GM20431 (cell line): ENCODE results near the gene ATP10A.

Experiments
- in situ Hi-C: fragments of 300-500 bp; cut with MseI, MboI; formaldehyde crosslinking; loops from one replicate; pipeline ENCODE4 v1.15.0; 2020; ENCODE audit warnings: low sequenced_read_pairs; ENCODE audit not compliant: unreplicated experiment

The ATP10A gene

DNA sequence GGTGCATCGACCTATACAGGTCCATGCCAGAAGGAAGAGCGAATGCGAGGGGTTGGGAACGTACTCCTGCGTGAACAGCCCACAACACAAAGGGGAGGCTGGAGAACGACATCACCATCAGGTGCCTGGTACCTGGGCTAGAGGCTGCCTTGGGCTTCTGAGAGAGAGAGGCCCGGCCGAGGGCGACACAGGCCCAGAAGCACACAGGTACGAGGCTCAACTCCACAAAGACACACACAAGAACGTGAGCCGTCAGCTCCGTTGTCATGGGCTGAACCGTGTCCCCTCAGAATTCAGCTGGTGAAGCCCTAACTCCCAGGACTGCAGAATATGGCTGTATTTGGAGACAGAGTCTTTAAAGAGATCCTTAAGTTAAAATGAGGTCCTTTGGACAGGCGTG is 134.3 kb downstream of the ATP10A start:
- in situ Hi-C loops: no loop called here

DNA sequence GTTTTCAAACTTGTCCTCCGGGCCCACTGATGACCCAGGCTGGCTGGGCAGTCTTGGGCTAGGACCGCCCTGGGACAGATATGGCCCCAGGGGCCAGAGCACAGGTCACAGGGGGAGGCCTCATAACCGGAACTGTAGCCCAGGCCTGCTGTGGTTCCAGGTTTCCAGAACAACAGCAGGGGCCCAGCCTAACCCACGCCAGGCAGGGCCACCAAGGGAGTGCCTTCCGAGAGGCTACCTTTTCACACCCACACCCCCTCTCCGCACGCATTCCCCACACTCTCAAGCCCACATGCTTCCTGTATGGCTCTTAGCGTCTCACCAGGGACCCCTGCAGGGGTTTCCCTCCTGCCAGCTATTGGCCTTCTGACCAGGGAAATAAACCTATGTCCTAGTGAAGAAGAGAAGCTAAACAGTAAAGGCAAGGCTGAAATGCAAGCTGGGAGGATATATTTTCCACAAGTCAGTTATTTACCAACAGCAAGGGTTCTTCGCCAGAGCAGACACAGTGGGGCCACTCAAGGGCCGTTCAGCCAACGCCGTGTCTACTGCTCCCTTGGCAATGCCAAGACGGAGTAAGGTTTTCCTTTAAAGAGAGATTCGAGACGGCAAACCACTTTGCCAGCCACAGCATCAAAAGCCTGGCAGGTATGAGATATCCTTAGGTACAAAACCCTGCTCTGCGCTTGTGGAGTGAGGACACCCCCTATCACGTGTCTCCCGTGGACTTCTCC is 135.1 kb downstream of the ATP10A start:
- in situ Hi-C loops: no loop called here

GRCh38 chr15:25727116-25727515 is 136.0 kb downstream of the ATP10A start:
- in situ Hi-C loops: no loop called here

DNA sequence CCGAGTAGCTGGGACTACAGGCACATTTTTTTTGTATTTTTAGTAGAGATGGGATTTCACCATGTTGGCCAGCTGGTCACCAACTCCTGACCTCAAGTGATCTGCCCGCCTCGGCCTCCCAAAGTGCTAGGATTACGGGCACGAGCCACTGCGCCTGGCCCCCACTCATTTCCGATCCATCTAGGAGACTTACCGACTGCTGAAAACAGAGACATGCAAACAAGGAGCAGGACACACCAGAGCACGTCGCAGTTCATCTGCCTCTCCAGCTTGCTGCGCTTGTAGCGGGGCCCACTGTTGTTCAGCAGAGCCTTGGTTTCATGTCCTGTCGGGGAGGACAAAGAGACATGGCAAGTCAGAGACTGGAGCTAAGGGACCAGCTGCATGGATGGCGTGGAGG is 137.4 kb downstream of the ATP10A start:
- in situ Hi-C loops: no loop called here

DNA sequence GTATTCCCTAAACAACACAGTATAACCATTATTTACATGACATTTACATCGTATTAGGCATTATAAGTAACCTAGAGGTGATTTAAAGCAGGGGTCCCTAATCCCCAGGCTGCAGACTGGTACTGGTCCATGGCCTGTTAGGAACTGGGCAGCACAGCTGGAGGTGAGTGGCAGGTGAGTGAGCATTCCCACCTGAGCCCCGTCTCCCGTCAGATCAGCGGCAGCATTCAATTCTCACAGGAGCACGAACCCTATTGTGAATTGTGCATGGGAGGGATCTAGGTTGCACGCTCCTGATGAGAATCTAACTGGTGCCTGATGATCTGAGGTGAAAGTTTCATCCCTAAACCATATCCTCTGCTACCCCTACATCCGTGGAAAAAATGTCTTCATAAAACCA is 138.2 kb downstream of the ATP10A start:
- in situ Hi-C loops: no loop called here

- in situ Hi-C loops: no loop called here
These were observed 141.5 kb downstream of the ATP10A start for GRCh38 chr15:25721605-25721955.

DNA sequence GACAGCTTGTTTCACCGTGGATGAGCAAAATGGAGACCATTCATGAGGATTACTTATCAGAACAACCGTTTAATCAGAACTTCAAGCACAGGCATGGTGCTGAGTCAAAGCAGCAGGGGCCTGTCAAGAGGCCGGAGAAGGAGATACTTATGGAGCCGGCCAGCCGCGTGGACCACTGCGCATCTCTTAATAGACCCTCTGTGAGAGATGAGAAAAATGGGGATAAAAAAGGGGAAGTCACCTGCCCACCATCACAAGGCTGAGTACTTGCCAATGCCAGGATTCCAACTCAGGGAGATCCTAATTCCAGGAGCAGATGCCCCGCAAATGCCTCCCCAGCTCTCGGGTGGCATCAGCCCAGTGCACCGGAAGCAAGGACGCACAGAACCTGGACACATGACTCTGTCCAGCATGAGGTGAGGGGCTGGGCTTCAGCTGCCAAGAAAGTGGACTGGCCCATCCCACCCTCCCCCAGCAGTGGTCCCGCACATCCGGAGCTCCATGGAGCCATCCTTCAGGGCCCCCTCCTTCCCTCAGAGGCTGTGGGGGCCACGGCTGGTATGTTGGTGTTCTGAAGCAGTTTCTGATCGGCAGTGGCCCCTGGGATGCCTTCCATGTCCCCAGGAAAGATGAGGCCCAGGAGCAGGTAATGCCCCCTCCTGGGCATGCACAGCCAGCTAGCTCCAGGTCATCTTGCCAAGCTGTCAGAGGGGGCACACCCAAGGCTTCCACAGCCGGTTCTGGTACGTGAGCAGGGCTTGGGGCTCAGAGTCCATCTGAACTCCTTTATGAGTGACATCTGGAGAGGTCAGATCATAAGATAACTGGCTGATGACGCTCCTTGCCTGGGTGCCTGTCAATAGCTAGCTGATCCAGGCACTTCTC is 143.8 kb downstream of the ATP10A start:
- in situ Hi-C loops: no loop called here

- in situ Hi-C loops: no loop called here
These were observed 144.5 kb downstream of the ATP10A start for GRCh38 chr15:25718597-25718996.

- in situ Hi-C loops: no loop called here
These were observed 145.0 kb downstream of the ATP10A start for GRCh38 chr15:25718169-25718536.

- in situ Hi-C loops: no loop called here
These were observed 145.5 kb downstream of the ATP10A start for GRCh38 chr15:25717457-25718168.

DNA sequence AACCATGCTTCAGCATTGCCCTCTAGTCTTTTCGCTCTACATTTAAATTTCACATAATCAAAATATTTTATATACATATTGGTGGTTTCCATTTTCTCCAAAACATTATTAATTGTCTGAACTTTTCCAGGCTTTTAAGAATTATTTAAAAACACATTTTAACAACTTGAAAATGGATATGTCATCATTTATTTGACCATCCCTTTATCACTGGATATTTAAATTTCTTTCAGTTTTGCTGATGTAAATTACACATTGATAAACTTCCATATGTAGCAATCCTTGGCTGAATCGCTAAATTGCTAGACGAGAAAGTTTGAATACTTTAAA is 146.0 kb downstream of the ATP10A start:
- in situ Hi-C loops: no loop called here

GRCh38 chr15:25716414-25717126 is 146.6 kb downstream of the ATP10A start:
- in situ Hi-C loops: no loop called here

DNA sequence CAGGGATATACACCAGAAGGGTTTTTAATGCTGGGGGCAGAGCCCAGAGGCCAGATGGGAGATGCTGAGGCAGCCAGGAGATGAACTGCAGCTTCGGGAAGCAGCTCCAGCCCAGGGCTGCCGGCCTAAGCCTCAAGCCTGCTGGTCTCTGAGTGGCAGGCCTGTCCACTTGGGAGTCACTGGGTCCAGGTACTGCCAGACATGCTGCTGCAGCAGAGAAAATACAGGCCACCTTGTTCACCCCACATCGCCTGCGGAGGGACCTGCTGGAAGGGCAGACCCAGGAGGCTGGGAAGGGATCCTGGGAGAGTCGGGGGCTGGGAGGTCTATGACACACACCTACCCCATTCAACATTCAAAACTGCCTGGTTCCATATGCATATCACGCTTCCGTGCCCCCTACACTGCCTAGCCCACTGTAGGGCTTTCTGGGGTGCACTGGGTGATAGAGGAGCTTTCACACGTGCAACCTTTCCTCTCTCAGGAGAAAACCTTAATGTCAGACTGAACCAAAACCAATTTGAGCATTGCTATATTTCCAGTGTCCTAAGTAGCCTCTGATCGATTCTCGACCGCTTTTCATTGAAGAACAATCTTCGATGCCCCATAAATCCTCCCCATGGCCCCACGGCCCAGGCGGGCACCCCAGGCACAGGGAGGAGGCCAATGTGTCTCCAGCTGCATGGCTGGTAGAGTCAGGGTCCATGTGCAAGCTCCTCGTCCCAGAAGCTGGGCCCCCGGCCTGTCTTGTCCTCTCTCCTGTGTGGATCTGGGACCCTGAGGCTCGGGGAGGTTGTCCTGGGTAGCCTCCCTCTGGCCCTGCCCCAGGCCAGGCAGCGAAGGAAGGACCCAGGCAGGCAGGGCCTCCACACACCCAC is 147.4 kb downstream of the ATP10A start:
- in situ Hi-C loops: no loop called here

GRCh38 chr15:25714538-25714840 is 148.6 kb downstream of the ATP10A start:
- in situ Hi-C loops: no loop called here

- in situ Hi-C loops: no loop called here
These were observed 149.2 kb downstream of the ATP10A start for GRCh38 chr15:25713736-25714537.

DNA sequence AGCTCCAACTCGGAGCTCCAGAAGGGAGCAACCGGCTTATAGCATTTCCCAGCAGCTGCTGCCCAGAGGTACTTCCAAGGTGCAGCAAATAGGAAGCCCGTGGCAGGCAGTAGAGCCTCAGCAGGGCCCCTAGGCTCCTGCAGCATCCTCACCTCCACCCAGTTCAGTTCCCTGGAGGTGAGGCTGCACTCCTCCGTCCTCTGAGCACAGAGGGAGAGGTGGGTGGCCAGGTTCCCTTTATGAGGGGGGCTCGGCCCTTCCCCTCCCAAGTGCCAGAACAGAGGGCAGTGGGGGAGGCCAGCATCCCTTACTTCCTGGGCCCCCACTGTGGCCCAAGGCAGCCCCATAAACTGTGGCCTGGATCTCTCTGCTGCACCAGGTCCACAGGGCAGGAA is 150.2 kb downstream of the ATP10A start:
- in situ Hi-C loops: no loop called here

DNA sequence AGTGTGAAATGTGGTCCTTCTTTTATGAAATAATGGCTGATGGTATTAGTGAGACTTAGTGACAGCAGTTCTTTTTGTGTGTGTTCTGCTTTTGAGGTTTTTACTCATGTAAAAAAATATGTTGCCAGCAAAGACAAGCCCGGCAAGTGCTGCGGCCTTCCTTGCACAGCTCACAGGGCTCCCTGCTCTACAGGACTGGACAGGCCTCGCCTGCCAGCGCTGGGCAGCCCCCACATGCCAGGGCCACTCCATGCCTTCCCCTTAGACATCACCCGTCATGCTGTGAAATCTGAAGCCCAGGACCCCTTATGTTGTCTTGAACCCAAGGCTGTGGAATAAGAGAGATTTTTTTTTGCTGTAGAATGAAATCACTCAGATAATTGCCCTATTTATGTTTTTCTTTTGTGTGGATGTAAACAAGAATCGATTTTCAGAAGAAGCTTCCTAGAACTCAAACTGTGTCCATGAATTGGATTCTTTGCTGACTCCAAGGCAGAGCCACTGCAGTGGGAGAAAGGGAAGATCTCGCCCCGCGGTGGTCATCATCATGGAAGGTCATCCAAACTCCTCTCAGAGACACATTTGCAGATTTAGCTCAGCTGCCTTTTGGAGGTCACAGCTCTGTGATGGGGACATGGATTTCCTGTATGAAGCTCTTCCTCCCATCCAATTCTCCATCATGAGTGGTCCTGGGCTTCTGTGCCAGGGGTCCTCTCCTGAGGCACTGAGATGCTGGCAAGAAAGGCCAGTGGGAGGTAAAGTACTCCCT is 150.8 kb downstream of the ATP10A start:
- in situ Hi-C loops: no loop called here

DNA sequence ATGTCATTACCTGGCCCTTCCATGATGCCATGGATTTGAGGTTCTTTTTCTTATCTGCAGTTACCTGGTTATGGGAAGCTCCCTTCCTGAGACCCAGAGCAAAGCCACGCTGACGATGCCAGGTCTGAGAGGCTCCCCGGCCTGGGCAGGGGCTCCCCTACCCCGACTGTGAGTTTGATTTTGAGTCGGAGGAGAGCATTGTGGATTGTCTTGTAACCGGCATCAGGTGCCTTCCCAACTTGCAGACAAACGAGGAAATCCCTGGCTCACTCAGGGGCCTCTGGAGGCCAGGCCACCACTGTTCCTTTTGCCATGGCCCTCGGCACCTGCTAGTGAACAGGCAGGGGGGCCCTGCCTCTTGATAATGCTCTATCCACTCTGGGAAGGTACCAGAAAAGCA is 151.4 kb downstream of the ATP10A start:
- in situ Hi-C loops: no loop called here
